HepG2 (cell line): ENCODE measurements around the gene NCOA6. TPM values are rescaled to one million over a fixed set of nuclear protein-coding genes. Genes with fewer than 3 reads are reported as not detected.

Experiments used
- CBX1 ChIP-seq: IDR thresholded peaks from one replicate; pipeline ENCODE4 v1.6.1; 2016; ENCODE audit warnings: antibody characterized with exemption, low read depth
- HMG20B ChIP-seq: conservative IDR thresholded peaks from 2 replicates; pipeline ENCODE4 v1.6.1; 2016; ENCODE audit warnings: missing genetic modification reagents, missing compliant biosample characterization
- KMT2A ChIP-seq: sonication (generic); formaldehyde crosslinking; IDR thresholded peaks from 2 replicates; pipeline ENCODE4 v1.4.0; 2020; ENCODE audit warnings: missing genetic modification reagents
- LCORL ChIP-seq, 2 experiments: fragments of 450-650 bp in 1 of 2; sonication (generic) in 1 of 2; formaldehyde crosslinking in 1 of 2; IDR thresholded peaks; 2 replicates each; pipeline versions ENCODE4 v1.5.0 to v1.6.1; 2017 to 2020; ENCODE audit warnings: antibody characterized with exemption in 1 of 2, missing genetic modification reagents in 1 of 2
- SMAD9 ChIP-seq: sonication (generic); formaldehyde crosslinking; IDR thresholded peaks from 2 replicates; pipeline ENCODE4 v1.5.1; 2020; ENCODE audit warnings: mild to moderate bottlenecking, missing genetic modification reagents
- SMARCC2 ChIP-seq: fragments of 450-650 bp; IDR thresholded peaks from 2 replicates; pipeline ENCODE4 v1.6.1; 2017; ENCODE audit warnings: antibody characterized with exemption, mild to moderate bottlenecking
- SUZ12 ChIP-seq: fragments of 150-350 bp; IDR thresholded peaks from 2 replicates; pipeline ENCODE4 v1.6.1; 2014; ENCODE audit warnings: low read depth, low read length
- ZNF234 ChIP-seq: sonication (generic); formaldehyde crosslinking; conservative IDR thresholded peaks from 2 replicates; pipeline ENCODE4 v1.5.1; 2020; ENCODE audit warnings: mild to moderate bottlenecking, missing genetic modification reagents
- ZNF333 ChIP-seq: sonication (generic); formaldehyde crosslinking; IDR thresholded peaks from 2 replicates; pipeline ENCODE4 v1.4.0; 2020; ENCODE audit warnings: mild to moderate bottlenecking, missing genetic modification reagents, borderline replicate concordance
- ZNF468 ChIP-seq: sonication (generic); formaldehyde crosslinking; IDR thresholded peaks from 2 replicates; pipeline ENCODE4 v1.8.0; 2022; ENCODE audit warnings: mild to moderate bottlenecking, moderate library complexity, missing genetic modification reagents
- ZNF670 ChIP-seq: sonication (generic); formaldehyde crosslinking; IDR thresholded peaks from 2 replicates; pipeline ENCODE4 v1.8.0; 2022; ENCODE audit warnings: mild to moderate bottlenecking, missing genetic modification reagents, borderline replicate concordance
- ZNF792 ChIP-seq: IDR thresholded peaks from 2 replicates; pipeline ENCODE4 v1.6.1; 2016
- ZNF878 ChIP-seq: sonication (generic); formaldehyde crosslinking; IDR thresholded peaks from 2 replicates; pipeline ENCODE4 v1.8.1; 2023; ENCODE audit warnings: mild to moderate bottlenecking, missing genetic modification reagents, moderate library complexity
- polyA plus RNA-seq, 8 experiments: library from polyadenylated mRNA; depleted of rRNA in 3 of 8; stranded (reverse) in 7 of 8; unstranded in 1 of 8; fragments of >200 nt; fragmentation: Illumina TruSeq in 4 of 8; extraction: Trizol in 4 of 8; gene quantifications; 2 replicates each; pipeline versions ENCODE4 v1.2.1 to v1.2.3, GENCODE V29; 2011 to 2016; ENCODE audit warnings: low read depth in 4 of 8, missing spikeins in 1 of 8, mixed read lengths in 1 of 8; ENCODE audit not compliant: insufficient read depth in 1 of 8
- total RNA-seq, 5 experiments: library from RNA; depleted of rRNA; stranded (reverse); fragments of >200 nt; fragmentation: Illumina TruSeq; extraction: Trizol; gene quantifications; 2 replicates each; pipeline ENCODE4 v1.2.3, GENCODE V29; 2016; ENCODE audit warnings: low read depth in 1 of 5
- TF ChIP-seq, protein P1 (sequence below): sonication (generic); formaldehyde crosslinking; IDR thresholded peaks from 2 replicates; pipeline ENCODE4 v1.8.1; 2023; ENCODE audit warnings: mild to moderate bottlenecking, missing genetic modification reagents, borderline replicate concordance
- TF ChIP-seq, protein P2 (sequence below): IDR thresholded peaks from 2 replicates; pipeline ENCODE4 v1.4.0; 2020; ENCODE audit warnings: mild to moderate bottlenecking, missing genetic modification reagents
- TF ChIP-seq, protein P3 (sequence below): sonication (generic); formaldehyde crosslinking; IDR thresholded peaks from one replicate; pipeline ENCODE4 v1.5.1; 2020; ENCODE audit warnings: mild to moderate bottlenecking, missing genetic modification reagents; ENCODE audit errors: not compliant biosample characterization
- TF ChIP-seq, protein P4 (sequence below): IDR thresholded peaks from 2 replicates; pipeline ENCODE4 v1.6.1; 2016

NCOA6 gene
- total and polyA plus RNA-seq, 2 of the 13 experiments (the other 11 are each of a cell fraction or from before 2014, with no cell fraction given) = 11.2 to 29.3 TPM

DNA sequence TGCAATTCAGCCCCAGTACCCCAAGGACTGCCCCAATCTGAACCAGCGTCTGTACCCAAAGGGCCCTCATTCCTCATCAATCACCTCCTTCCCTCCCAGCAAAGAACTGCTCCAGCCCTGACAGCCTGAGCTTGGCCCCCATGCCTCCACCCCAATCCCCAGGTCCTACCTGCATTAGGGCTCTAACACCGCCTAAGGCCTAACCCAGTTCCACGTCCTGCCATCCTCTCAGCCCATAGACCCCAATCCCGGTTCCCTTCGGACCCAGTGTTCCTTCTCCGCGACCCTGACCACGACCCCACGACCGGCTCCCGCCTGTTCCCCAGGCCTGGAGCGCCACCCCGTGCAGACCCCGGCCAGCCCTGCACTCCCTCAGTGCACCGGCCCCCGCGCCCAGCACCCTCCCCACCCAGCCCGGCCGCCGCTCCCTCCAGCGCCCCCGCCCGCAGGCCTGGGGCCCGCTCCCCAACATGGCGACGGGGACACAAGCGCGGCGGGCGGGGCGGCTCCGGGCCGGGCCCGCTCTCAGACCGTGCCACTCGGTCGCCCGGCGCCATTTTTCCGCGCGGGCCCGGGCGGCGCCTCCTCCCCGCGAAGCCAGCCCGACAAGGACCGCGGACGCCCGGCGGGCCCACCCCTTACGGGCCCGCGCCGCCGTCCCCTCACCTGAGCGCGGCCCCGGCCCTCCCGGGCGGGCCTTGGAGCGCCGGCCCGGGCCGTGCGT is 483 bp downstream of the NCOA6 start (continued):
- TF ChIP-seq LCORL (IDR thresholded peaks at IDR 0.05) (0 out of 2 replicates have a peak, but pooled peaks have one; percentile 28), LCORL (CRISPR knock-in tag; IDR thresholded peaks at IDR 0.05) (peak; percentile 40; the same call in 1 of the 2 replicates), ZNF333 (0 out of 2 replicates have a peak, but pooled peaks have one; percentile 33), ZNF878 (no peak), SUZ12 (no peak), HMG20B (CRISPR knock-in tag) (0 out of 2 replicates have a peak, but pooled peaks have one; percentile 21), SMAD9 (CRISPR knock-in tag) (0 out of 2 replicates have a peak, but pooled peaks have one; percentile 31), CBX1 (peak; percentile 79), SMARCC2 (no peak), ZNF234 (CRISPR knock-in tag) (no peak), KMT2A (CRISPR knock-in tag) (no peak; the same call in 1 of the 2 replicates), ZNF468 (CRISPR knock-in tag) (no peak), ZNF792 (CRISPR knock-in tag) (no peak), ZNF670 (no peak; the same call in 1 of the 2 replicates)
- TF ChIP-seq, protein P1, sequence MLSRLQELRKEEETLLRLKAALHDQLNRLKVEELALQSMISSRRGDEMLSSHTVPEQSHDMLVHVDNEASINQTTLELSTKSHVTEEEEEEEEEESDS (CRISPR knock-in tag) = 0 out of 2 replicates have a peak, but pooled peaks have one; percentile 22
- TF ChIP-seq, protein P2, sequence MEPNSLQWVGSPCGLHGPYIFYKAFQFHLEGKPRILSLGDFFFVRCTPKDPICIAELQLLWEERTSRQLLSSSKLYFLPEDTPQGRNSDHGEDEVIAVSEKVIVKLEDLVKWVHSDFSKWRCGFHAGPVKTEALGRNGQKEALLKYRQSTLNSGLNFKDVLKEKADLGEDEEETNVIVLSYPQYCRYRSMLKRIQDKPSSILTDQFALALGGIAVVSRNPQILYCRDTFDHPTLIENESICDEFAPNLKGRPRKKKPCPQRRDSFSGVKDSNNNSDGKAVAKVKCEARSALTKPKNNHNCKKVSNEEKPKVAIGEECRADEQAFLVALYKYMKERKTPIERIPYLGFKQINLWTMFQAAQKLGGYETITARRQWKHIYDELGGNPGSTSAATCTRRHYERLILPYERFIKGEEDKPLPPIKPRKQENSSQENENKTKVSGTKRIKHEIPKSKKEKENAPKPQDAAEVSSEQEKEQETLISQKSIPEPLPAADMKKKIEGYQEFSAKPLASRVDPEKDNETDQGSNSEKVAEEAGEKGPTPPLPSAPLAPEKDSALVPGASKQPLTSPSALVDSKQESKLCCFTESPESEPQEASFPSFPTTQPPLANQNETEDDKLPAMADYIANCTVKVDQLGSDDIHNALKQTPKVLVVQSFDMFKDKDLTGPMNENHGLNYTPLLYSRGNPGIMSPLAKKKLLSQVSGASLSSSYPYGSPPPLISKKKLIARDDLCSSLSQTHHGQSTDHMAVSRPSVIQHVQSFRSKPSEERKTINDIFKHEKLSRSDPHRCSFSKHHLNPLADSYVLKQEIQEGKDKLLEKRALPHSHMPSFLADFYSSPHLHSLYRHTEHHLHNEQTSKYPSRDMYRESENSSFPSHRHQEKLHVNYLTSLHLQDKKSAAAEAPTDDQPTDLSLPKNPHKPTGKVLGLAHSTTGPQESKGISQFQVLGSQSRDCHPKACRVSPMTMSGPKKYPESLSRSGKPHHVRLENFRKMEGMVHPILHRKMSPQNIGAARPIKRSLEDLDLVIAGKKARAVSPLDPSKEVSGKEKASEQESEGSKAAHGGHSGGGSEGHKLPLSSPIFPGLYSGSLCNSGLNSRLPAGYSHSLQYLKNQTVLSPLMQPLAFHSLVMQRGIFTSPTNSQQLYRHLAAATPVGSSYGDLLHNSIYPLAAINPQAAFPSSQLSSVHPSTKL (CRISPR knock-in tag) = no peak
- TF ChIP-seq, protein P3, sequence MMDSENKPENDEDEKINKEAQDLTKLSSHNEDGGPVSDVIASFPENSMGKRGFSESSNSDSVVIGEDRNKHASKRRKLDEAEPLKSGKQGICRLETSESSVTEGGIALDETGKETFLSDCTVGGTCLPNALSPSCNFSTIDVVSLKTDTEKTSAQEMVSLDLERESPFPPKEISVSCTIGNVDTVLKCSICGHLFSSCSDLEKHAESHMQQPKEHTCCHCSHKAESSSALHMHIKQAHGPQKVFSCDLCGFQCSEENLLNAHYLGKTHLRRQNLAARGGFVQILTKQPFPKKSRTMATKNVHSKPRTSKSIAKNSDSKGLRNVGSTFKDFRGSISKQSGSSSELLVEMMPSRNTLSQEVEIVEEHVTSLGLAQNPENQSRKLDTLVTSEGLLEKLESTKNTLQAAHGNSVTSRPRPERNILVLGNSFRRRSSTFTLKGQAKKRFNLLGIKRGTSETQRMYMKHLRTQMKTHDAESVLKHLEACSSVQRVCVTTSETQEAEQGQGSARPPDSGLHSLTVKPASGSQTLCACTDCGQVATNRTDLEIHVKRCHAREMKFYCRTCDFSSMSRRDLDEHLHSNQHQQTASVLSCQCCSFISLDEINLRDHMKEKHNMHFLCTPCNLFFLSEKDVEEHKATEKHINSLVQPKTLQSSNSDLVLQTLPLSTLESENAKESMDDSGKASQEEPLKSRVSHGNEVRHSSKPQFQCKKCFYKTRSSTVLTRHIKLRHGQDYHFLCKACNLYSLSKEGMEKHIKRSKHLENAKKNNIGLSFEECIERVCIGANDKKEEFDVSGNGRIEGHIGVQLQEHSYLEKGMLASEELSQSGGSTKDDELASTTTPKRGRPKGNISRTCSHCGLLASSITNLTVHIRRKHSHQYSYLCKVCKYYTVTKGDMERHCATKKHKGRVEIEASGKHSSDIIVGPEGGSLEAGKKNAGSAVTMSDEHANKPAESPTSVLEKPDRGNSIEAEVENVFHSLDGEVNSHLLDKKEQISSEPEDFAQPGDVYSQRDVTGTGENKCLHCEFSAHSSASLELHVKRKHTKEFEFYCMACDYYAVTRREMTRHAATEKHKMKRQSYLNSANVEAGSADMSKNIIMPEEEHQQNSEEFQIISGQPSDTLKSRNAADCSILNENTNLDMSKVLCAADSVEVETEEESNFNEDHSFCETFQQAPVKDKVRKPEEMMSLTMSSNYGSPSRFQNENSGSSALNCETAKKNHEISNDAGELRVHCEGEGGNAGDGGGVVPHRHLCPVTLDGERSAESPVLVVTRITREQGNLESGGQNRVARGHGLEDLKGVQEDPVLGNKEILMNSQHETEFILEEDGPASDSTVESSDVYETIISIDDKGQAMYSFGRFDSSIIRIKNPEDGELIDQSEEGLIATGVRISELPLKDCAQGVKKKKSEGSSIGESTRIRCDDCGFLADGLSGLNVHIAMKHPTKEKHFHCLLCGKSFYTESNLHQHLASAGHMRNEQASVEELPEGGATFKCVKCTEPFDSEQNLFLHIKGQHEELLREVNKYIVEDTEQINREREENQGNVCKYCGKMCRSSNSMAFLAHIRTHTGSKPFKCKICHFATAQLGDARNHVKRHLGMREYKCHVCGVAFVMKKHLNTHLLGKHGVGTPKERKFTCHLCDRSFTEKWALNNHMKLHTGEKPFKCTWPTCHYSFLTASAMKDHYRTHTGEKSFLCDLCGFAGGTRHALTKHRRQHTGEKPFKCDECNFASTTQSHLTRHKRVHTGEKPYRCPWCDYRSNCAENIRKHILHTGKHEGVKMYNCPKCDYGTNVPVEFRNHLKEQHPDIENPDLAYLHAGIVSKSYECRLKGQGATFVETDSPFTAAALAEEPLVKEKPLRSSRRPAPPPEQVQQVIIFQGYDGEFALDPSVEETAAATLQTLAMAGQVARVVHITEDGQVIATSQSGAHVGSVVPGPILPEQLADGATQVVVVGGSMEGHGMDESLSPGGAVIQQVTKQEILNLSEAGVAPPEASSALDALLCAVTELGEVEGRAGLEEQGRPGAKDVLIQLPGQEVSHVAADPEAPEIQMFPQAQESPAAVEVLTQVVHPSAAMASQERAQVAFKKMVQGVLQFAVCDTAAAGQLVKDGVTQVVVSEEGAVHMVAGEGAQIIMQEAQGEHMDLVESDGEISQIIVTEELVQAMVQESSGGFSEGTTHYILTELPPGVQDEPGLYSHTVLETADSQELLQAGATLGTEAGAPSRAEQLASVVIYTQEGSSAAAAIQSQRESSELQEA (CRISPR knock-in tag) = peak; percentile 73
- TF ChIP-seq, protein P4, sequence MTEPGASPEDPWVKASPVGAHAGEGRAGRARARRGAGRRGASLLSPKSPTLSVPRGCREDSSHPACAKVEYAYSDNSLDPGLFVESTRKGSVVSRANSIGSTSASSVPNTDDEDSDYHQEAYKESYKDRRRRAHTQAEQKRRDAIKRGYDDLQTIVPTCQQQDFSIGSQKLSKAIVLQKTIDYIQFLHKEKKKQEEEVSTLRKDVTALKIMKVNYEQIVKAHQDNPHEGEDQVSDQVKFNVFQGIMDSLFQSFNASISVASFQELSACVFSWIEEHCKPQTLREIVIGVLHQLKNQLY (CRISPR knock-in tag) = no peak; the same call in 1 of the 2 replicates
